Heart left ventricle (tissue), 13 donors: ENCODE measurements around the gene QKI.

Experiments
- CTCF ChIP-seq, 12 donors: fragments of 200-600 bp; sonication (generic) in 4 of 12; IDR thresholded peaks; one replicate each; pipeline versions ENCODE4 v1.5.0 to v1.8.0; 2018 to 2022; ENCODE audit warnings: antibody characterized with exemption in 12 of 12, mild to moderate bottlenecking in 5 of 12
- POLR2A ChIP-seq, 2 donors: fragments of 450-650 bp; IDR thresholded peaks; one replicate each; pipeline ENCODE4 v1.6.1; 2017; ENCODE audit warnings: antibody characterized with exemption in 2 of 2, mild to moderate bottlenecking in 2 of 2, moderate library complexity in 2 of 2
- donor health status: ischemic (EF 13 %, LVEDD 7.1; RV severe dilation, severe dysfunction).
- donor health status: DM: no; HTN: yes; CAD: no.
- donor health status: DM: no; HTN: no; CAD: no.
- donor health status: ischemic (EF 25% LVEDD 6.9; RV normal size, moderate dysfunction).
- donor health status: ischemic (EF 25% LVEDD 5.7; RV mildly dilated, moderate dysfunction).
- donor health status: ischemic (EF 35%, LVEDD 5.7; RV mildly dilated, moderate dysfunction).
- donor health status: nonischemic (EF 11% LVEDD 7.7; RV severe dilation, severe dysfunction).
- donor health status: DM: yes; HTN: yes; CAD: no.
- donor health status: PGD.
- donor health status: ischemic (EF 29% LVEDD 5.4; RV normal size, mild dysfunction).
- donor health status: nonischemic (EF 23%, LVEDD 6.1; RV moderate dilation, normal function).

DNA sequence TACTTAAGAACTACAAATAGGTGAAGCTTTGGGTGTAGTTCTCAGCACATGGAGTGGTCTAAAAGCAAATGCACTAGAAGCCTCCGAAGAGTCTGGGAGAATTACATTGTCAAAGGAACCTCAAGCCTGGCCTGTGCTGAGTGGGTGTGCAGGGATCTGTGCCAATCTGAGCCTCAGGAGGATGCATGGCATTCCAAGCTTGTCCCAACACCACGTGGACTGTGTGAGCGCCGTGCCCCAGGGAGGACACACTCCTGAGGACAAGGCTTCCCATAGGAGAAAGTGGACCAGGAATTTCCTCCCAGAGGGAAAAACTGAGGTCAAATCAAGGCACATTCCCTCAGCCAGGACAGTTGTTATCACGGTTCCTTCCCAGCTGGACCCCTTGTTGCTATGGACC lies 185.8 kb downstream of the QKI start:
- TF ChIP-seq CTCF (IDR thresholded peaks at IDR 0.05) (no peak), POLR2A (IDR thresholded peaks at IDR 0.05) (no peak)
